H1 (cell line): Measurements from ENCODE around the gene RIPK4. TPM values are rescaled to one million over a fixed set of nuclear protein-coding genes. Genes with fewer than 3 reads are reported as not detected.

Experiments
- JUND ChIP-seq: IDR thresholded peaks from 2 replicates; pipeline ENCODE4 v1.6.1; 2011; ENCODE audit warnings: mild to moderate bottlenecking, improper control_type of control experiment, low read length
- SIX5 ChIP-seq: IDR thresholded peaks from 2 replicates; pipeline ENCODE4 v1.6.1; 2011; ENCODE audit warnings: mild to moderate bottlenecking, low read depth, low read length
- SP1 ChIP-seq: IDR thresholded peaks from 2 replicates; pipeline ENCODE4 v1.6.1; 2011; ENCODE audit warnings: low read depth, low read length
- SRF ChIP-seq: IDR thresholded peaks from 2 replicates; pipeline ENCODE4 v1.6.1; 2011; ENCODE audit warnings: mild to moderate bottlenecking, low read depth, low read length, moderate library complexity
- TCF12 ChIP-seq: IDR thresholded peaks from 2 replicates; pipeline ENCODE4 v1.6.1; 2011; ENCODE audit warnings: low read depth, mild to moderate bottlenecking, low read length
- polyA plus RNA-seq, 7 experiments: library from polyadenylated mRNA; depleted of rRNA in 3 of 7; stranded (reverse) in 5 of 7; unstranded in 2 of 7; fragments of >200 nt in 5 of 7; fragments of 200-250 nt in 2 of 7; gene quantifications; 1 replicate in 5 of 7; 2 replicates in 1 of 7; 4 replicates in 1 of 7; pipeline versions ENCODE4 v1.2.1 to v1.2.3, GENCODE V29; 2011 to 2013; ENCODE audit warnings: missing spikeins in 2 of 7, mixed read lengths in 2 of 7
- total RNA-seq: library from RNA; stranded (reverse); fragmentation: NEBNext Ultra II Directional; extraction: Animal tissue kit (Norgen Biotek cat#: 25700); gene quantifications from 2 replicates; pipeline ENCODE4 v1.2.1, GENCODE V29; 2021
- TF ChIP-seq, protein P1 (sequence below): IDR thresholded peaks from 2 replicates; pipeline ENCODE4 v1.6.1; 2011; ENCODE audit warnings: low read length, improper control_type of control experiment

Gene RIPK4
- total and polyA plus RNA-seq, 2 of the 8 experiments (the other 6 are each of a cell fraction or from before 2014, with no cell fraction given) = 2.7 to 5.6 TPM

GRCh38 chr21:41799763-41800162, 32.9 kb upstream of the RIPK4 start (continued):
- TF ChIP-seq TCF12 = no peak
- TF ChIP-seq SRF = no peak
- TF ChIP-seq SIX5 = no peak
- TF ChIP-seq JUND = no peak
- no peak for TF ChIP-seq SP1
- TF ChIP-seq, protein P1, sequence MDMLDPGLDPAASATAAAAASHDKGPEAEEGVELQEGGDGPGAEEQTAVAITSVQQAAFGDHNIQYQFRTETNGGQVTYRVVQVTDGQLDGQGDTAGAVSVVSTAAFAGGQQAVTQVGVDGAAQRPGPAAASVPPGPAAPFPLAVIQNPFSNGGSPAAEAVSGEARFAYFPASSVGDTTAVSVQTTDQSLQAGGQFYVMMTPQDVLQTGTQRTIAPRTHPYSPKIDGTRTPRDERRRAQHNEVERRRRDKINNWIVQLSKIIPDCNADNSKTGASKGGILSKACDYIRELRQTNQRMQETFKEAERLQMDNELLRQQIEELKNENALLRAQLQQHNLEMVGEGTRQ = no peak
